HG02763 (cell line): ENCODE measurements around the gene EPN2.
A peak's percentile ranks its signal among the peaks of the same experiment; 100 is the strongest.

Experiments used
- ATAC-seq: cut with Tn5 transposase; IDR thresholded peaks from one replicate; pipeline ENCODE4 v1.9.1; 2021; ENCODE audit warnings: mild to moderate bottlenecking, moderate library complexity; ENCODE audit not compliant: unreplicated experiment

EPN2 gene

DNA sequence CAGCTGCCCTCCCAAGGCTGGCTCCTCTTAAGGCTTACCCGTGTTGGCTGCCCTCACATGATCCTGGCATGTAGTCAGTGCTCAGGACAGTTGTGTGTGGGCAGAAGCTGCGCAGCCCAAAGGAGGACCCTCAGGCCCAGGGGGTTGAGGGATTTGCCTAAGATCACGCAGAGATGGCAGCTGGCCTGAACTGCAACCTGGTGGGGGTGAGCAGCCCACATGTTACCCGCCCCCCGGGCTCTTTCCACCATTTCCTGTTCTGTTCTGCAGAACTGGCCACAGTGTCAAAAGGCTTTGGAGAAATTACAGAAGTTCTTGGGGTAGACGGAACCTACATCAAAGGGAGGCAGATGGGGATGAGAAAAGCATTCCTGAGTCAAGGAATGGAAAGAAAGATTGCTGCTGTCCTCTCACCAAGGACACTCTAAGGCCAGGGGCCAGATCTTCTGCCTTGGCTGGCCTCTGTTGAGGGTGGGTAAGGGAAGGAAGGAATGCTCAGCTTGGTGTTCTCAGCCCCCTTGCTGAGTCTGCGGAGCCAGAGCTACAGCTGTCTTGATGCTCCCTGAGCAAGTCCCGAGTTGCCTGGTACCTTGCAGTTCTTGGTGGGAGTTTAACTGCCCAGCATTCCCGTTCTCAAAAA, 53.0 kb downstream of the EPN2 start:
- ATAC-seq, result no peak

DNA sequence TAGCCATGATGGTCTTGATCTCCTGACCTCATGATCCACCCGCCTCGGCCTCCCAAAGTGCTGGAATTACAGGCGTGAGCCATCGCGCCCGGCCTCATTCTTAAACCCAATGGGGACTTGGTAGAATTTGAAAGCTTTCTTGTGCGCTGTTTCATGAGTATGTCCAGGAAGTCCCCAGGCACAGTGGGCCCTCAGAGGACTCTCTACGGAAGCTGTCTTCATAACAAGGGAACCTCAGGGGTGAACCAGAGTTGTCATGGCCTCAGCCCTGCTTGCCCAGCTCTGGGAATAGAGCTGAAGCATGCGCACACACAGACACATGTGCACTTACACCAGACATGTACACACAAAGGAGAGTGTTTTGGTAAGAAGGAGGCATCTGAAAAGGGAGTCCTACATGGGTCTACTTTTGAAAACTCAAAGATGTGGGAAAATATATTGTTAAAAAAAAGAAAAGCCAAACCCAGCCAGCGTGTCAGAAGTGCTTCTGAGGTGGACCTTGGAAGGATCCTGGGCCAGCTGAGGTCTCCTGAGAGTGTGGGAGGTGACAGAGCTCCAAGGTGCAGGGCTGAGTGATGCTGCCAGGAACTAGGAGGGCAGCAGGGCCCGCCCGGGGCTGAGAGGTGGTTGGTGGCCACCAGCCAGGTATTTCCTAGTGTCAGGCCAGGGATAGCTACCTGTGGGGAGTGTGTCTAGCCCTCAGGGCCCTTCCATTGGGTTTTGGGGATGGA, 54.6 kb downstream of the EPN2 start:
- no peak for ATAC-seq

DNA sequence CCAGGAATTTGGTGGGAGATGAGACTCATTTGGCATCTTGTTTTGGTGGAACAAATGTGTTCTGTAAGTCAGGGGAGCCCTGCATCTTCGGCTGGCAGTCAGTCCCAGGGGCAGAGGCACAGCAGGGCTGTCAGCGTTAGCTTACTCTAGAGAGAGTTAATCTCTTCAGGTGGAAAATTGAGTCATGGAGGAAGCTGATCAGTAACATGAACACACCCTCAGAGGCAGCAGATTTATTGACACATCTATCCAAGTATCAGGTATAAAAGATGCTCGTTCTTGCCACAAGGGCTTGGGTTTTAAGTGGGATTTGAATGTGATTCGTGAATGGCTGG, 55.2 kb downstream of the EPN2 start:
- no peak for ATAC-seq

GRCh38 chr17:19294443-19294842, 57.3 kb downstream of the EPN2 start:
- no peak for ATAC-seq

DNA sequence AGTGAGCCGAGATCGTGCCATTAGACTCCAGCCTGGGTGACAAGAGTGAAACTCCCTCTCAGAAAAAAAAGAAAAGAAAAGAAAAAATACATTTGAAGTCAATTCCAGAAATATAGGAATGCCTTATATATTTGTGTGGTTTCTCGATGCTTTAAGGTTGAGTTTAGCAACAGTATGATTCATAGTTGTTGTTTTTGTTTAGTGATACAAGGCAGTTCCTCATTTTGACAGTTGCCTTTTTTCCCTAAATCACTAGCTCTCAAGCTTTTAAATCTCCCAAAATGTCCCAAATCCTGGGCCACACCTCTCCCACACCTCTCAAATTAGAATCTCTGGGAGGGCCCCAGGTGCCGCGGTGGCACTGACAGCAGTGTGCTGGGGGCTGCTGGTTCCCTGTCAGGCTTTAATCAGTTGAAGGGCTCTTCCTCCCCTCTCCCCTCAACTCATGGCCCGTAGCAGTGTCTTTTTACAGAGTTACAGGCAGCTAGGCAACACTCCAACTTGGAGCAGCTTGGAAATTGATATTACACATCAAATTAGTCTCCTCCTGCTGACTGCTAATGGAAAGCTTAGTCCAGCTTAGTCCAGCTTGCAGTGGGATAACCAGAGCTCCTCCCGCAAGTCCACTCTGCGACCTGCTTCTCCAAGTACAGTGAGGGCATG, 58.4 kb downstream of the EPN2 start:
- no peak for ATAC-seq

GRCh38 chr17:19296786-19297778, 59.9 kb downstream of the EPN2 start:
- ATAC-seq, result no peak

- no peak for ATAC-seq
Observed at GRCh38 chr17:19298569-19299213, 61.5 kb downstream of the EPN2 start.

GRCh38 chr17:19299214-19299747, 62.1 kb downstream of the EPN2 start:
- no peak for ATAC-seq

DNA sequence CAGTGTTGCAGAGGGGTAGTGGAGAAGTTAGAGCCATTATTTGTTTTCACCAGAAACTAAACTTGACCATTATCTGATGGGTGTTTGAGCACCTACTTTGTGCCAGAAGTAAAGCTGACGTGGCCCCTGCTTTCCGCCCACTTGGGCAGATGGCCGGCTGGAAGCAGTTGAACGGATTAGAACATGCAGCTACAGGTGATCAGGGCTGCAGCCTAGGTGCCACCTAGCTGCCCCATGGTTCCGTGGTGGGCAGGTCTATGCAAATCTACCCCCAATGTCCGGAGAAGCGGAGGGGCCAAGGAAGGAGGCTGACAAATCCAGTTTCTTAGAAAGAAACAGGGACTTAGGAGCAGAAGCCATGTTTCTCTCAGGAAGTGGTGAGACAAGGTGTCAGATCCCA, 62.7 kb downstream of the EPN2 start:
- no peak for ATAC-seq

DNA sequence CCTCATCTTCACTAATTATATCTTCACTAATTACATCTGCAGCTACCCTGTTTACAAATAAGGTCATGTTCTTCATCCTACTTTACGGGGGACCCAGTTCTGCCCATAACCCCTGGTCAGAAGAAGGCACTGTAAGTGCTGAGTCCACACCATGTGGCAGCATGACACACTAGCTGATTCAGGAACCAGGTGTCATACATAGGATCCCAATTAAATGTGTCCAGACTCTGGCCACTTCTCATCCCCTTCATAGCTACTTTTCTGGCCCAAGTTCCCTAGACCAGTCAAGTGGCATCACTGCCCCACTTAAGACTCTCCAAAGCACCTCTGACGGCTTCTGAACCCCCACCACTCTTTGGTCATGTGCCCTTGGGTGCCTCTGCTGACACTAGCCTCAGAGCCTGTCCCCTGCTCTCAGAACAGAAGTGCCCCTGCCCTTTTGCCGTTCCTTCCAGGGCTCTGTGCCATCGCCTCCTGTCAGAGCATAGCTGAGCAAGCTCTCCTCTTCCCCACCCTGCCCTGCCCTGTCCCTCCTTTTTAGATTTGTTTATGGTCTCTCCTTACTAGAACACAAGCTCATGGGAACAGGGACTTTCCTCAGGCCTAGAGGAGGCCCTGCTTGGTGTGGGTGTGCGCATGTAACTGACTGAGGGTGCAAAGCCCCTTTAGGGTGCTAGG, 64.2 kb downstream of the EPN2 start:
- ATAC-seq, result no peak

GRCh38 chr17:19301973-19302372, 64.8 kb downstream of the EPN2 start:
- no peak for ATAC-seq

GRCh38 chr17:19302791-19303331, 65.7 kb downstream of the EPN2 start:
- no peak for ATAC-seq

- no peak for ATAC-seq
Observed at GRCh38 chr17:19303367-19303776, 66.2 kb downstream of the EPN2 start.

DNA sequence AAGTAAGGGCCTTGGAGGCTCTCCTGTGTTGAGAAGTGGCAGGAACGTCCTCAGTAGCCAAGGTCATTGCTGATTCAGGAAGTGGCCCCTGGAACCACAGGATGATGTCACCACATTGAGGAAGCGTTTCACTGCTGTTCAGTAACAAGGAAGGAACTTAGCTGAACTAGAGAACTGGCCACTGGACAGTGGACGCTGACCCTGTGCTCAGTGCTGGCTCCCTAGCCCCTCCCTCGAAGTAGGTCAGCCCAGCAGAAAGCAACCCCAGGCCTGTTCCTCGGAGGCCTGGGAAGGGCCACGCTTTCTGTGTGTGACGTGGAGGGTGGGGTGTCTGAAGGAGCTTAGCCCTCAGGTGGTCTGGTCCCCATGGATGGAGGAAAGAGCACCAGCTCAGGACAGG, 67.0 kb downstream of the EPN2 start:
- no peak for ATAC-seq

DNA sequence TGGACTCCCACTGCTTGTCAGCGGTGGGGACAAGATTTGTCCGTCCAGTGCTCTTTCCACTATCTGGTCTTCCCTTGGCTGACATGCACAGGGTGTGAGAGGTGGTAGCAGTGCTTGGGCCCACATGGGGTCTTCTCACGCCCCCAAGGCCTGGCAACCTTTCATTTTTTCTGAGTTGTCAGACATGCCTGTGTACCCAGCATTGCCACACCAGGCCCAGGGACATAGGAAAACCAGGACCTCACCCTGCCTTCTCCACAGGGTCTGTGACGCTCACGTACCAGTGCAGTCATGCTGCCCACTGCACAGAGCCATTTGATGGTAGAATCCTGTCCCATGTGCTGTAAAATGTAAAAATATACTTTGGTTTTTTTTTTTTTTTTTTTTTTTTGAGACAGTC, 67.6 kb downstream of the EPN2 start:
- no peak for ATAC-seq

DNA sequence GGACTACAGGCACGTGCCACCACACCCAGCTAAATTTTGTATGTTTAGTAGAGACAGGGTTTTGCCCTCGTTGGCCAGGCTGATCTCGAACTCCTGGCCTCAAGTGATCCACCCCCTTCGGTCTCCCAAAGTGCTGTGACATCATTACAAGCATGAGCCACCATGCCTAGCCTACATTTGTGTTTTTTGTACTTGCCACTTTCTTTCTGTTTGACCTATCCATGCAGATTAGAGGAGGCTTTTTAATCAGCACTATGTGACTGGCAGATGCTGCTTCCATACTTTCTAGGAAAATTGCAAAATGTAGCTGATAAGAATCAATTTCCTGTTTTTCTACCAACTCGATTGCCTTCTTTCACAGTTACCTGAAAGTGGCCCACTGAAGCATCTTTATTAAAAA, 68.1 kb downstream of the EPN2 start:
- no peak for ATAC-seq

GRCh38 chr17:19305761-19306159, 68.6 kb downstream of the EPN2 start:
- no peak for ATAC-seq

GRCh38 chr17:19306160-19307111, 69.3 kb downstream of the EPN2 start:
- peak; percentile 84 for ATAC-seq
